Heart left ventricle (tissue), 13 donors: ENCODE measurements around the gene LCN9.

Source experiments
- CTCF ChIP-seq, 12 donors: fragments of 200-600 bp; sonication (generic) in 4 of 12; IDR thresholded peaks; one replicate each; pipeline versions ENCODE4 v1.5.0 to v1.8.0; 2018 to 2022; ENCODE audit warnings: antibody characterized with exemption in 12 of 12, mild to moderate bottlenecking in 5 of 12
- POLR2A ChIP-seq, 2 donors: fragments of 450-650 bp; IDR thresholded peaks; one replicate each; pipeline ENCODE4 v1.6.1; 2017; ENCODE audit warnings: antibody characterized with exemption in 2 of 2, mild to moderate bottlenecking in 2 of 2, moderate library complexity in 2 of 2
- donor health status: ischemic (EF 13 %, LVEDD 7.1; RV severe dilation, severe dysfunction).
- donor health status: DM: no; HTN: yes; CAD: no.
- donor health status: DM: no; HTN: no; CAD: no.
- donor health status: ischemic (EF 25% LVEDD 6.9; RV normal size, moderate dysfunction).
- donor health status: ischemic (EF 25% LVEDD 5.7; RV mildly dilated, moderate dysfunction).
- donor health status: ischemic (EF 35%, LVEDD 5.7; RV mildly dilated, moderate dysfunction).
- donor health status: nonischemic (EF 11% LVEDD 7.7; RV severe dilation, severe dysfunction).
- donor health status: DM: yes; HTN: yes; CAD: no.
- donor health status: PGD.
- donor health status: ischemic (EF 29% LVEDD 5.4; RV normal size, mild dysfunction).
- donor health status: nonischemic (EF 23%, LVEDD 6.1; RV moderate dilation, normal function).

GRCh38 chr9:135666534-135667462 is 3.7 kb downstream of the LCN9 start:
- TF ChIP-seq CTCF (IDR thresholded peaks at IDR 0.05), result no peak
- no peak for TF ChIP-seq POLR2A (IDR thresholded peaks at IDR 0.05)
